ENCODE measurements around the gene ZFYVE19.

- no peak for TF ChIP-seq CTCF (conservative IDR thresholded peaks at IDR 0.05; ENCODE audit: low read depth in 2 of 2)
- TF ChIP-seq POLR2AphosphoS5 (IDR thresholded peaks at IDR 0.05; ENCODE audit: low read depth) = no peak
- TF ChIP-seq EZH2 (IDR thresholded peaks at IDR 0.05; ENCODE audit: low read depth, unreplicated experiment) = no peak
- TF ChIP-seq EZH2phosphoT487 (IDR thresholded peaks at IDR 0.05; ENCODE audit: unreplicated experiment) = no peak
- no peak for TF ChIP-seq REST (IDR thresholded peaks at IDR 0.05; ENCODE audit: unreplicated experiment)
Observed at GRCh38 chr15:40775740-40776536, 31.0 kb upstream of the ZFYVE19 start.
